ENCODE data around the gene PTPA.

GRCh38 chr9:129191234-129191633, 80.0 kb downstream of the PTPA start:
- TF ChIP-seq CTCF (IDR thresholded peaks at IDR 0.05; ENCODE audit: insufficient read depth, low read length, poor library complexity, severe bottlenecking): no peak
- TF ChIP-seq EZH2phosphoT487 (conservative IDR thresholded peaks at IDR 0.05; ENCODE audit: low read length): no peak

All from SU-DHL-6 (cell line).